NCI-H2107 (cell line): ENCODE measurements around the gene BTBD8.

ENCODE experiments used
- DNase-seq: peaks from one replicate; lab custom pipeline; 2025; lab: John Stamatoyannopoulos, UW

Gene BTBD8

GRCh38 chr1:92192246-92192645, 112.1 kb downstream of the BTBD8 start:
- no peak for DNase-seq

- DNase-seq, result no peak
Observed at GRCh38 chr1:92194511-92194910, 114.4 kb downstream of the BTBD8 start.

- DNase-seq, result no peak
Observed at GRCh38 chr1:92201973-92202372, 121.8 kb downstream of the BTBD8 start.

GRCh38 chr1:92203105-92203504, 123.0 kb downstream of the BTBD8 start:
- no peak for DNase-seq

- DNase-seq, result no peak
Observed at GRCh38 chr1:92210701-92211100, 130.6 kb downstream of the BTBD8 start.

GRCh38 chr1:92211166-92211565, 131.0 kb downstream of the BTBD8 start:
- no peak for DNase-seq

GRCh38 chr1:92217721-92218120, 137.6 kb downstream of the BTBD8 start, which contains the start of gene C1orf146:
C1orf146 (plus strand) TSS chr1:92217915; CDS start chr1:92231421, 13,506 bp downstream.
- DNase-seq, result no peak

GRCh38 chr1:92218559-92218958, 138.4 kb downstream of the BTBD8 start:
- DNase-seq, result no peak

- DNase-seq, result no peak
Observed at GRCh38 chr1:92219028-92219427, 138.9 kb downstream of the BTBD8 start.

- no peak for DNase-seq
Observed at GRCh38 chr1:92228401-92228800, 148.3 kb downstream of the BTBD8 start.

GRCh38 chr1:92230736-92231135, 150.6 kb downstream of the BTBD8 start:
- DNase-seq, result no peak
